Memory B cell (primary cell): ENCODE measurements around the gene HCN4.

Experiments
- ATAC-seq: fragments of 150-1000 bp; cut with Tn5 transposase; 2 replicates; pipeline ENCODE4 v1.10.0; 2021; ENCODE audit warnings: low read depth, mild to moderate bottlenecking, moderate library complexity
- DNase-seq, 2 donors: peaks; one replicate each; pipeline ENCODE4 v3.0.0; 2022; ENCODE audit warnings: low spot score in 2 of 2
- H3K27ac Mint-ChIP-seq: one replicate; pipeline ENCODE4 v1.8.0; 2022; ENCODE audit warnings: mild to moderate bottlenecking, moderate library complexity, mixed read lengths
- H3K27me3 Mint-ChIP-seq: one replicate; pipeline ENCODE4 v1.8.0; 2022; ENCODE audit warnings: mixed read lengths
- H3K36me3 Mint-ChIP-seq: one replicate; pipeline ENCODE4 v1.8.0; 2022; ENCODE audit warnings: mild to moderate bottlenecking, mixed read lengths
- H3K4me1 Mint-ChIP-seq: one replicate; pipeline ENCODE4 v1.8.0; 2022; ENCODE audit warnings: mixed read lengths
- H3K4me3 Mint-ChIP-seq: one replicate; pipeline ENCODE4 v1.8.0; 2022; ENCODE audit warnings: mild to moderate bottlenecking, moderate library complexity, mixed read lengths
- H3K9me3 Mint-ChIP-seq: one replicate; pipeline ENCODE4 v1.8.0; 2022; ENCODE audit warnings: mixed read lengths

Gene HCN4

GRCh38 chr15:73296609-73297353 lies 72.0 kb downstream of the HCN4 start:
- ATAC-seq (no peak), DNase-seq (no peak)
- H3K27me3 Mint-ChIP-seq = no peaks in the 10 kb centered on the region
- H3K9me3 Mint-ChIP-seq = no peaks in the 10 kb centered on the region
- H3K27ac Mint-ChIP-seq = no peak overlapping the region
- H3K4me3 Mint-ChIP-seq = no peak overlapping the region
- H3K36me3 Mint-ChIP-seq = peaks cover 11% of the 10 kb centered on the region
- no peaks in the 10 kb centered on the region for H3K4me1 Mint-ChIP-seq

GRCh38 chr15:73295630-73296286 lies 73.0 kb downstream of the HCN4 start:
- Mint-ChIP-seq H3K27me3 (no peaks in the 10 kb centered on the region), H3K4me1 (no peaks in the 10 kb centered on the region), H3K27ac (no peak overlapping the region), H3K9me3 (no peaks in the 10 kb centered on the region), H3K4me3 (no peak overlapping the region), H3K36me3 (peaks cover 8% of the 10 kb centered on the region)
- ATAC-seq (no peak), DNase-seq (no peak)

- ATAC-seq (no peak), DNase-seq (no peak)
- Mint-ChIP-seq H3K4me3 (no peak overlapping the region), H3K36me3 (peaks cover 14% of the 10 kb centered on the region), H3K9me3 (no peaks in the 10 kb centered on the region), H3K27me3 (no peaks in the 10 kb centered on the region), H3K4me1 (no peaks in the 10 kb centered on the region), H3K27ac (no peak overlapping the region)
Measured at GRCh38 chr15:73293773-73294172, 75.0 kb downstream of the HCN4 start.

- Mint-ChIP-seq H3K9me3 (no peaks in the 10 kb centered on the region), H3K36me3 (peaks cover 17% of the 10 kb centered on the region), H3K27ac (no peak overlapping the region), H3K4me1 (peaks cover 9% of the 10 kb centered on the region), H3K4me3 (no peak overlapping the region), H3K27me3 (no peaks in the 10 kb centered on the region)
- ATAC-seq = no peak
- DNase-seq = no peak
Measured at GRCh38 chr15:73291441-73291840, 77.3 kb downstream of the HCN4 start.

GRCh38 chr15:73287019-73287418 lies 81.7 kb downstream of the HCN4 start:
- Mint-ChIP-seq H3K27me3 (no peaks in the 10 kb centered on the region), H3K4me3 (no peak overlapping the region), H3K4me1 (peaks cover 18% of the 10 kb centered on the region), H3K27ac (peak overlapping the region; percentile 7), H3K9me3 (no peaks in the 10 kb centered on the region), H3K36me3 (peaks cover 19% of the 10 kb centered on the region)
- ATAC-seq (peak; percentile 55), DNase-seq (no peak)

- no peak for ATAC-seq
- H3K27ac Mint-ChIP-seq = peak overlapping the region; percentile 7
Measured at GRCh38 chr15:73286311-73286710, 82.4 kb downstream of the HCN4 start.

GRCh38 chr15:73284090-73284716 lies 84.6 kb downstream of the HCN4 start:
- Mint-ChIP-seq H3K27ac (no peak overlapping the region), H3K36me3 (peaks cover 18% of the 10 kb centered on the region)

More at GRCh38 chr15:73286311-73286710, 82.4 kb downstream of the HCN4 start:
- Mint-ChIP-seq H3K4me3 (no peak overlapping the region), H3K27me3 (no peaks in the 10 kb centered on the region), H3K36me3 (peaks cover 19% of the 10 kb centered on the region), H3K9me3 (no peaks in the 10 kb centered on the region), H3K4me1 (peaks cover 18% of the 10 kb centered on the region)
- no peak for DNase-seq

GRCh38 chr15:73283366-73283962 lies 85.3 kb downstream of the HCN4 start:
- Mint-ChIP-seq H3K27ac (no peak overlapping the region), H3K4me3 (no peak overlapping the region), H3K4me1 (peaks cover 18% of the 10 kb centered on the region), H3K36me3 (peaks cover 12% of the 10 kb centered on the region), H3K9me3 (no peaks in the 10 kb centered on the region), H3K27me3 (no peaks in the 10 kb centered on the region)
- ATAC-seq (no peak), DNase-seq (no peak)

More at GRCh38 chr15:73284090-73284716, 84.6 kb downstream of the HCN4 start:
- peaks cover 18% of the 10 kb centered on the region for H3K4me1 Mint-ChIP-seq
- no peaks in the 10 kb centered on the region for H3K27me3 Mint-ChIP-seq
- DNase-seq = no peak
- ATAC-seq = no peak
- no peak overlapping the region for H3K4me3 Mint-ChIP-seq
- no peaks in the 10 kb centered on the region for H3K9me3 Mint-ChIP-seq

- no peak overlapping the region for H3K27ac Mint-ChIP-seq
- DNase-seq (no peak), ATAC-seq (no peak)
- no peak overlapping the region for H3K4me3 Mint-ChIP-seq
- H3K9me3 Mint-ChIP-seq = no peaks in the 10 kb centered on the region
- peaks cover 18% of the 10 kb centered on the region for H3K4me1 Mint-ChIP-seq
- peaks cover 10% of the 10 kb centered on the region for H3K36me3 Mint-ChIP-seq
- no peaks in the 10 kb centered on the region for H3K27me3 Mint-ChIP-seq
Measured at GRCh38 chr15:73282567-73283365, 86.0 kb downstream of the HCN4 start.

GRCh38 chr15:73275862-73276261 lies 92.9 kb downstream of the HCN4 start:
- H3K4me3 Mint-ChIP-seq = no peak overlapping the region
- ATAC-seq (no peak), DNase-seq (no peak)
- H3K4me1 Mint-ChIP-seq = no peaks in the 10 kb centered on the region
- no peaks in the 10 kb centered on the region for H3K9me3 Mint-ChIP-seq
- H3K27me3 Mint-ChIP-seq = no peaks in the 10 kb centered on the region
- H3K27ac Mint-ChIP-seq = no peak overlapping the region
- H3K36me3 Mint-ChIP-seq = peaks cover 1% of the 10 kb centered on the region

GRCh38 chr15:73273181-73274002 lies 95.4 kb downstream of the HCN4 start:
- Mint-ChIP-seq H3K9me3 (no peaks in the 10 kb centered on the region), H3K27me3 (no peaks in the 10 kb centered on the region), H3K27ac (peak overlapping the region; percentile 11), H3K4me3 (no peak overlapping the region), H3K36me3 (peaks cover 8% of the 10 kb centered on the region), H3K4me1 (no peaks in the 10 kb centered on the region)
- DNase-seq (peak; percentile 22 to 46), ATAC-seq (peak; percentile 73)

GRCh38 chr15:73270366-73271097 lies 98.2 kb downstream of the HCN4 start:
- DNase-seq (no peak), ATAC-seq (no peak)
- Mint-ChIP-seq H3K27me3 (no peaks in the 10 kb centered on the region), H3K4me1 (no peaks in the 10 kb centered on the region), H3K4me3 (no peak overlapping the region), H3K9me3 (no peaks in the 10 kb centered on the region), H3K27ac (no peak overlapping the region), H3K36me3 (peaks cover 8% of the 10 kb centered on the region)
